GM12878 (cell line): Measurements from ENCODE around the gene GPR176. TPM values are rescaled to one million over a fixed set of nuclear protein-coding genes. Genes with fewer than 3 reads are reported as not detected.
A peak's percentile ranks its signal among the peaks of the same experiment; 100 is the strongest.

Experiments used
- ATAC-seq: fragments of 200-7000 bp; cut with Tn5 transposase; 3 replicates; pipeline ENCODE4 v1.9.1; 2020; ENCODE audit warnings: mild to moderate bottlenecking, moderate library complexity
- BruUV-seq: library from RNA; stranded (reverse); fragments of 400-500 nt; replicated peaks from 2 replicates; lab custom pipeline; 2021; lab: Mats Ljungman, UMichigan
- CTCF ChIA-PET: fragments of 300-600 bp; sonication (Branson Sonifier 250); formaldehyde crosslinking; extraction: SDS; loops from one replicate; lab custom pipeline; 2021; ENCODE audit warnings: inconsistent platforms; lab: Yijun Ruan, JAX
- POLR2A ChIA-PET: fragments of 350-600 bp; formaldehyde crosslinking; extraction: SDS; loops from one replicate; lab custom pipeline; 2021; ENCODE audit warnings: inconsistent platforms; lab: Charles Lee
- RAD21 ChIA-PET: fragments of 300-600 bp; sonication (Branson Sonifier 250); formaldehyde crosslinking; loops from one replicate; lab custom pipeline; 2023; ENCODE audit warnings: antibody characterized with exemption; ENCODE audit not compliant: unreplicated experiment; lab: Charles Lee
- SMC1A ChIA-PET: fragments of 300-600 bp; sonication (Branson Sonifier 250); formaldehyde crosslinking; loops from one replicate; lab custom pipeline; 2023; ENCODE audit not compliant: unreplicated experiment, uncharacterized antibody; lab: Charles Lee
- DNase-seq: peaks from one replicate; pipeline ENCODE4 v3.0.0-alpha.2; 2011; ENCODE audit warnings: low read depth, low spot score
- FAIRE-seq: peaks from 3 replicates; lab custom pipeline; 2011; peaks lifted over from hg19 to GRCh38; lab: Jason Lieb, UNC
- H2AFZ ChIP-seq: 2 replicates; pipeline ENCODE4 v1.6.0; 2011; ENCODE audit warnings: low read depth, low read length, control low read depth; ENCODE audit not compliant: control insufficient read depth
- H3K27ac ChIP-seq: 2 replicates; pipeline ENCODE4 v1.5.1; 2011; ENCODE audit warnings: control low read depth; ENCODE audit not compliant: control insufficient read depth, insufficient read depth
- H3K27me3 ChIP-seq, 2 experiments: replicated peaks in 1 of 2; 2 replicates each; pipeline versions ENCODE4 v1.6.0 to v1.6.1; 2011; ENCODE audit warnings: low read length in 1 of 2; ENCODE audit not compliant: control insufficient read depth in 2 of 2, insufficient read depth in 2 of 2
- H3K36me3 ChIP-seq, 2 experiments: 2 replicates each; pipeline ENCODE4 v1.5.1; 2011; ENCODE audit warnings: low read length in 1 of 2; ENCODE audit not compliant: control insufficient read depth in 2 of 2, insufficient read depth in 2 of 2
- H3K4me1 ChIP-seq: 2 replicates; pipeline ENCODE4 v1.6.1; 2011; ENCODE audit warnings: mild to moderate bottlenecking, low read length, moderate library complexity, mixed read lengths; ENCODE audit not compliant: control insufficient read depth, insufficient read depth
- H3K4me2 ChIP-seq: 2 replicates; pipeline ENCODE4 v1.6.0; 2011; ENCODE audit warnings: control low read depth; ENCODE audit not compliant: control insufficient read depth, insufficient read depth
- H3K4me3 ChIP-seq: fragments of 200-600 bp; sonication (generic); 2 replicates; pipeline ENCODE4 v1.5.1; 2016
- H3K79me2 ChIP-seq: 2 replicates; pipeline ENCODE4 v1.6.0; 2011; ENCODE audit warnings: low read length; ENCODE audit not compliant: control insufficient read depth, insufficient read depth
- H3K9ac ChIP-seq: 2 replicates; pipeline ENCODE4 v1.8.0; 2011; ENCODE audit warnings: low read length, control low read depth, mixed read lengths; ENCODE audit not compliant: control insufficient read depth, insufficient read depth
- H3K9me3 ChIP-seq: replicated peaks from 3 replicates; pipeline ENCODE4 v1.5.1; 2011; ENCODE audit warnings: mild to moderate bottlenecking, low read length; ENCODE audit not compliant: control insufficient read depth, insufficient read depth
- H4K20me1 ChIP-seq: 2 replicates; pipeline ENCODE4 v1.6.0; 2011; ENCODE audit not compliant: control insufficient read depth, insufficient read depth
- CBX5 ChIP-seq: sonication (generic); IDR thresholded peaks from 2 replicates; pipeline ENCODE4 v1.6.1; 2016; ENCODE audit warnings: low read depth, moderate library complexity, mild to moderate bottlenecking, inconsistent platforms
- CHD4 ChIP-seq: fragments of 200-600 bp; sonication (generic); IDR thresholded peaks from 2 replicates; pipeline ENCODE4 v1.6.1; 2016; ENCODE audit warnings: mild to moderate bottlenecking
- MYC ChIP-seq: IDR thresholded peaks from 2 replicates; pipeline ENCODE4 v1.6.1; 2011; ENCODE audit warnings: mild to moderate bottlenecking, low read length, moderate library complexity, inconsistent platforms; ENCODE audit not compliant: insufficient read depth, insufficient replicate concordance, insufficient read length, severe bottlenecking
- NFXL1 ChIP-seq: fragments of 450-650 bp; IDR thresholded peaks from 2 replicates; pipeline ENCODE4 v1.6.1; 2017; ENCODE audit warnings: antibody characterized with exemption, mild to moderate bottlenecking, borderline replicate concordance
- NRF1 ChIP-seq: conservative IDR thresholded peaks from 2 replicates; pipeline ENCODE4 v1.6.1; 2011; ENCODE audit warnings: mild to moderate bottlenecking, low read depth, low read length, improper control_type of control experiment
- RB1 ChIP-seq: fragments of 450-650 bp; formaldehyde crosslinking; IDR thresholded peaks from 2 replicates; pipeline ENCODE4 v1.6.1; 2017; ENCODE audit warnings: mild to moderate bottlenecking, borderline replicate concordance
- RCOR1 ChIP-seq: conservative IDR thresholded peaks from 2 replicates; pipeline ENCODE4 v1.6.1; 2012; ENCODE audit warnings: low read depth, low read length, improper control_type of control experiment
- TCF3 ChIP-seq: IDR thresholded peaks from 2 replicates; pipeline ENCODE4 v1.6.1; 2012; ENCODE audit warnings: low read depth, mild to moderate bottlenecking, low read length, borderline replicate concordance; ENCODE audit not compliant: insufficient read depth
- WGBS: methylation state at CpG from one replicate; pipeline ENCODE4 v1.1.6; 2016; ENCODE audit warnings: low lambda C conversion rate; ENCODE audit not compliant: insufficient replicate concordance, insufficient coverage; ENCODE audit errors: missing lambda C conversion rate; 5-methylcytosine and 5-hydroxymethylcytosine counted together
- in situ Hi-C: fragments of 300-500 bp; cut with MboI; formaldehyde crosslinking; loops from 9 replicates; pipeline ENCODE4 v1.14.3; 2018; ENCODE audit warnings: mixed read lengths
- intact Hi-C: fragments of 100-400 bp; cut with micrococcal nuclease; formaldehyde crosslinking; loops from one replicate; pipeline ENCODE4 v1.14.2; 2022; ENCODE audit not compliant: unreplicated experiment
- polyA plus RNA-seq, 11 experiments: library from polyadenylated mRNA; depleted of rRNA in 4 of 11; unstranded in 6 of 11; stranded (reverse) in 5 of 11; fragments of >200 nt; fragmentation: Nextera tagmentation in 4 of 11; fragmentation: Illumina TruSeq in 1 of 11; extraction: Ambion mirVana in 4 of 11; extraction: Trizol in 1 of 11; gene quantifications; 1 replicate in 1 of 11; 2 replicates in 10 of 11; pipeline versions ENCODE4 v1.2.1 to v1.2.3, GENCODE V29; 2011 to 2016; ENCODE audit warnings: inconsistent platforms in 2 of 11, missing spikeins in 2 of 11, low read depth in 1 of 11
- total RNA-seq, 4 experiments: library from RNA; depleted of rRNA in 3 of 4; stranded (reverse); fragments of >200 nt in 3 of 4; fragmentation: Illumina TruSeq in 1 of 4; extraction: Trizol in 1 of 4; gene quantifications; 2 replicates each; pipeline versions ENCODE4 v1.2.1 to v1.2.3, GENCODE V29; 2013 to 2021
- TF ChIP-seq, protein P1 (sequence below): IDR thresholded peaks from 2 replicates; pipeline ENCODE4 v1.6.1; 2011; ENCODE audit warnings: low read depth, mild to moderate bottlenecking, low read length, moderate library complexity, borderline replicate concordance; ENCODE audit errors: extremely low read depth
- TF ChIP-seq, protein P2 (sequence below): fragments of 450-650 bp; IDR thresholded peaks from 2 replicates; pipeline ENCODE4 v1.6.1; 2016; ENCODE audit warnings: mild to moderate bottlenecking, moderate library complexity, borderline replicate concordance

The GPR176 gene
- total and polyA plus RNA-seq, 10 of the 15 experiments (the other 5 are each of a cell fraction or from before 2014, with no cell fraction given), result 0.02 to 0.33 (median 0.16) TPM; not detected in 4

DNA sequence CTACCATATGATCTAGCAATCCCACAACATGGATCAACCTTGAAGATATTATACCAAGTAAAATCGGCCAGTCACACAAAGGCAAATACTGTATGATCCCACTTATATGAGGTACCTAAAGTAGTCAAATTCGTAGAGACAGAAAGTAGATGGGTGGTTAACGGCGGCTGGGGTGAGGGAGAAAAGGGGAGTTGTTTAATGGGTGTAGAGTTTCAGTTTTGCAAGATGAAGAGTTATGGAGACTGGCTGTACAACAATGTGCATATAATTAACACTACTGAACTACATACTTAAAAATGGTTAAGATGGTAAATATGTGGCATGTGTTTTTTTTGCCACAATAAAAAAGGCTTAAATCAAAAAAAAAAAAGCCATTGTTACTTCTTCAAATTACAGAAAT is 60.4 kb downstream of the GPR176 start:
- 67% methylated on average over 4 of the region's 4 CpGs for WGBS
- Histone ChIP-seq H3K79me2 (no peaks in the 10 kb centered on the region), H3K27ac (no peak overlapping the region), H3K4me1 (no peaks in the 10 kb centered on the region), H3K4me2 (no peak overlapping the region), H3K9ac (no peak overlapping the region), H3K36me3 (no peaks in the 10 kb centered on the region), H3K4me3 (no peak overlapping the region), H2AFZ (no peak overlapping the region), H3K9me3 (no peaks in the 10 kb centered on the region), H4K20me1 (no peaks in the 10 kb centered on the region), H3K27me3 (no peaks in the 10 kb centered on the region; a peak in 1 of 4 replicates)
- intact Hi-C loops, result no loop called here
- no peak for FAIRE-seq
- RAD21 ChIA-PET, result interaction anchor here (0.7 kb wide), 2 partner anchors 15 to 239 kb away, joined by 3 read pairs; no protein-coding TSS in a partner anchor
- POLR2A ChIA-PET, result no interaction called here
- DNase-seq, result no peak
- TF ChIP-seq, protein P1, sequence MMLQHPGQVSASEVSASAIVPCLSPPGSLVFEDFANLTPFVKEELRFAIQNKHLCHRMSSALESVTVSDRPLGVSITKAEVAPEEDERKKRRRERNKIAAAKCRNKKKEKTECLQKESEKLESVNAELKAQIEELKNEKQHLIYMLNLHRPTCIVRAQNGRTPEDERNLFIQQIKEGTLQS, result no peak
- ATAC-seq, result no peak
- no TSS peak for BruUV-seq
- CTCF ChIA-PET, result interaction anchor here (1.0 kb wide), 1 partner anchor 9 kb away, joined by 3 read pairs; no protein-coding TSS in a partner anchor
- in situ Hi-C loops, result no loop called here
- SMC1A ChIA-PET, result interaction anchor here (1.2 to 1.7 kb wide), 2 partner anchors 61 to 71 kb away, joined by 4 read pairs; no protein-coding TSS in a partner anchor

DNA sequence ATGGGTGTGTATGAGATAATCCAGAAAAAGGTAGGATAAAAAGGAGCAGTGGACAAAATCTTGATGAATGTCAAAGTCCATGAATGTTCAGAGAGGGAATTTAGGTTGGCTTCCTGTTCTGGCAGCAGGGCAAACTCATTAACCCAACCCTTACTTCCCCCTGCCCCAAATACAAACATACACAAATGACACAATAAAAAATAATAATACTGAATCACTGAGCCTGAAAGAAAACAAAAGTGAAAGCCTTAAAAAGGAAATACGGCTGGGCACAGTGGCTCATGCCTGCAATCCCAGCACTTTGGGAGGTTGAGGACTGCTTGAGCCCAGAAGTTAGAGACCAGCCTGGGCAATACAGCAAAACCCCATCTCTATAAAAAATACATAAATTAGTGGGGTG is 62.9 kb downstream of the GPR176 start:
- no TSS peak for BruUV-seq
- H3K9me3 ChIP-seq, result no peaks in the 10 kb centered on the region
- DNase-seq (no peak), FAIRE-seq (no peak), ATAC-seq (peak; percentile 34; the same call in 2 of the 3 replicates)
- H3K79me2 ChIP-seq, result no peaks in the 10 kb centered on the region
- H3K4me1 ChIP-seq, result no peaks in the 10 kb centered on the region
- no peaks in the 10 kb centered on the region for H4K20me1 ChIP-seq
- intact Hi-C loops, result no loop called here
- no peaks in the 10 kb centered on the region for H3K36me3 ChIP-seq
- 48% methylated on average over 1 of the region's 1 CpG for WGBS
- ChIA-PET CTCF (interaction anchor here (1.0 kb wide), 1 partner anchor 19 kb away, joined by 3 read pairs; no protein-coding TSS in a partner anchor), POLR2A (no interaction called here), SMC1A (interaction anchor here (1.2 kb wide), 1 partner anchor 69 kb away, joined by 4 read pairs; no protein-coding TSS in a partner anchor), RAD21 (interaction anchor here (1.0 kb wide), 1 partner anchor 16 kb away, joined by 3 read pairs; no protein-coding TSS in a partner anchor)
- no peak overlapping the region for H3K4me3 ChIP-seq
- no peak overlapping the region for H3K4me2 ChIP-seq
- H3K27me3 ChIP-seq, result peaks cover 0 to 2% of the 10 kb centered on the region in 2 experiments; a peak in 2 of 4 replicates
- no peak overlapping the region for H3K9ac ChIP-seq
- in situ Hi-C loops, result no loop called here
- no peak overlapping the region for H2AFZ ChIP-seq
- H3K27ac ChIP-seq, result no peak overlapping the region
- TF ChIP-seq RB1 (no peak), NRF1 (no peak), NFXL1 (no peak), CBX5 (no peak), CHD4 (no peak), MYC (no peak), RCOR1 (no peak), TCF3 (no peak)
- TF ChIP-seq, protein P2, sequence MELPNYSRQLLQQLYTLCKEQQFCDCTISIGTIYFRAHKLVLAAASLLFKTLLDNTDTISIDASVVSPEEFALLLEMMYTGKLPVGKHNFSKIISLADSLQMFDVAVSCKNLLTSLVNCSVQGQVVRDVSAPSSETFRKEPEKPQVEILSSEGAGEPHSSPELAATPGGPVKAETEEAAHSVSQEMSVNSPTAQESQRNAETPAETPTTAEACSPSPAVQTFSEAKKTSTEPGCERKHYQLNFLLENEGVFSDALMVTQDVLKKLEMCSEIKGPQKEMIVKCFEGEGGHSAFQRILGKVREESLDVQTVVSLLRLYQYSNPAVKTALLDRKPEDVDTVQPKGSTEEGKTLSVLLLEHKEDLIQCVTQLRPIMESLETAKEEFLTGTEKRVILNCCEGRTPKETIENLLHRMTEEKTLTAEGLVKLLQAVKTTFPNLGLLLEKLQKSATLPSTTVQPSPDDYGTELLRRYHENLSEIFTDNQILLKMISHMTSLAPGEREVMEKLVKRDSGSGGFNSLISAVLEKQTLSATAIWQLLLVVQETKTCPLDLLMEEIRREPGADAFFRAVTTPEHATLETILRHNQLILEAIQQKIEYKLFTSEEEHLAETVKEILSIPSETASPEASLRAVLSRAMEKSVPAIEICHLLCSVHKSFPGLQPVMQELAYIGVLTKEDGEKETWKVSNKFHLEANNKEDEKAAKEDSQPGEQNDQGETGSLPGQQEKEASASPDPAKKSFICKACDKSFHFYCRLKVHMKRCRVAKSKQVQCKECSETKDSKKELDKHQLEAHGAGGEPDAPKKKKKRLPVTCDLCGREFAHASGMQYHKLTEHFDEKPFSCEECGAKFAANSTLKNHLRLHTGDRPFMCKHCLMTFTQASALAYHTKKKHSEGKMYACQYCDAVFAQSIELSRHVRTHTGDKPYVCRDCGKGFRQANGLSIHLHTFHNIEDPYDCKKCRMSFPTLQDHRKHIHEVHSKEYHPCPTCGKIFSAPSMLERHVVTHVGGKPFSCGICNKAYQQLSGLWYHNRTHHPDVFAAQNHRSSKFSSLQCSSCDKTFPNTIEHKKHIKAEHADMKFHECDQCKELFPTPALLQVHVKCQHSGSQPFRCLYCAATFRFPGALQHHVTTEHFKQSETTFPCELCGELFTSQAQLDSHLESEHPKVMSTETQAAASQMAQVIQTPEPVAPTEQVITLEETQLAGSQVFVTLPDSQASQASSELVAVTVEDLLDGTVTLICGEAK, result no peak
